Fibroblast of villous mesenchyme (primary cell): ENCODE results near the gene ZNF669. TPM values are rescaled to one million over a fixed set of nuclear protein-coding genes. Genes with fewer than 3 reads are reported as not detected.

Experiments used
- DNase-seq: peaks from one replicate; pipeline ENCODE4 v3.0.0-alpha.2; 2010; ENCODE audit warnings: low read depth
- H3K4me3 ChIP-seq: 2 replicates; pipeline ENCODE4 v1.5.1; 2011; ENCODE audit warnings: low read depth, mild to moderate bottlenecking, low read length
- total RNA-seq: library from RNA; depleted of rRNA; stranded (reverse); fragments of >200 nt; gene quantifications from 2 replicates; pipeline ENCODE4 v1.2.3, GENCODE V29; 2012
- TF ChIP-seq, protein P1 (sequence below): IDR thresholded peaks from 2 replicates; pipeline ENCODE4 v1.5.1; 2012; ENCODE audit warnings: low read depth, mild to moderate bottlenecking, low read length; ENCODE audit not compliant: insufficient read depth

The ZNF669 gene
- total RNA-seq, 1 donor: 13.0 TPM

DNA sequence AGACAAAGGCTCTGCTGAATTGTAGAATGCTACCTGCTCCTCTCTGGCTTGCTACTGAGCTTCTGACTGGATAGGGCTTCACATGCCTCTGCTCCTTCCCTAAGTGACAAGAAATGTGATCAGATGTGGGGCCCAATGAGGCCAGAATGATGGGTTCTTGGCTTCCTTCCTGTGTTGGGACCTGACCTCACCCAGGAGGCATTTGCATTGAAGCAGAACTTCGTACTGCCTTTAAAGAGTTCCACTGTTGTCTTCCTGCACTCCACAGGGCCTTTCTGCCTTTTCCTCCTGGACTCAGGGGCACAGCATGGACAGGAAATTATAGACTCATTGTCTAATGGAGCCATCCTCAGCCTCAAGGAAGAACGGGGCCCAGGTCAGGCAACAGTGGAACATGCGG, 39.9 kb downstream of the ZNF669 start:
- no peak for DNase-seq
- TF ChIP-seq, protein P1, sequence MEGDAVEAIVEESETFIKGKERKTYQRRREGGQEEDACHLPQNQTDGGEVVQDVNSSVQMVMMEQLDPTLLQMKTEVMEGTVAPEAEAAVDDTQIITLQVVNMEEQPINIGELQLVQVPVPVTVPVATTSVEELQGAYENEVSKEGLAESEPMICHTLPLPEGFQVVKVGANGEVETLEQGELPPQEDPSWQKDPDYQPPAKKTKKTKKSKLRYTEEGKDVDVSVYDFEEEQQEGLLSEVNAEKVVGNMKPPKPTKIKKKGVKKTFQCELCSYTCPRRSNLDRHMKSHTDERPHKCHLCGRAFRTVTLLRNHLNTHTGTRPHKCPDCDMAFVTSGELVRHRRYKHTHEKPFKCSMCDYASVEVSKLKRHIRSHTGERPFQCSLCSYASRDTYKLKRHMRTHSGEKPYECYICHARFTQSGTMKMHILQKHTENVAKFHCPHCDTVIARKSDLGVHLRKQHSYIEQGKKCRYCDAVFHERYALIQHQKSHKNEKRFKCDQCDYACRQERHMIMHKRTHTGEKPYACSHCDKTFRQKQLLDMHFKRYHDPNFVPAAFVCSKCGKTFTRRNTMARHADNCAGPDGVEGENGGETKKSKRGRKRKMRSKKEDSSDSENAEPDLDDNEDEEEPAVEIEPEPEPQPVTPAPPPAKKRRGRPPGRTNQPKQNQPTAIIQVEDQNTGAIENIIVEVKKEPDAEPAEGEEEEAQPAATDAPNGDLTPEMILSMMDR: no peak
- H3K4me3 ChIP-seq: no peak overlapping the region

DNA sequence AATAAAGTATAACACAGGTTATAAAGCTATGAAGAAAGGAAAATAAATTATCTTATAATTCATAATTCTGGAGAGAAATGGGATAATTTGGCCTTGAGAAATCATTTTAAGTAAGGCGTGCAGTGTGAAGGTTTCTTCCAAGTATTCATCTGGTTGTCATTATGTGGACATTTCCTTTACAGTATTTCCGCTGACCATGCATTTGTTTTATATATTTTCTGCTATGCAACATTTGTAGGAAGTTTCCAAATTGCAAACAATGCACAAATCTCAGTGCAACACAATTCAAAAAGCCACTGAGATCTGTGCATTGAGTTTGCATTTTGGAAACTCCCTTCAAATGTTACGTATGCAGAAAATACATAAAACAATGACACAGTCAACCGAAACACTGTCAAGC, 43.4 kb downstream of the ZNF669 start:
- DNase-seq: no peak
- TF ChIP-seq, protein P1: no peak
- H3K4me3 ChIP-seq: no peak overlapping the region

DNA sequence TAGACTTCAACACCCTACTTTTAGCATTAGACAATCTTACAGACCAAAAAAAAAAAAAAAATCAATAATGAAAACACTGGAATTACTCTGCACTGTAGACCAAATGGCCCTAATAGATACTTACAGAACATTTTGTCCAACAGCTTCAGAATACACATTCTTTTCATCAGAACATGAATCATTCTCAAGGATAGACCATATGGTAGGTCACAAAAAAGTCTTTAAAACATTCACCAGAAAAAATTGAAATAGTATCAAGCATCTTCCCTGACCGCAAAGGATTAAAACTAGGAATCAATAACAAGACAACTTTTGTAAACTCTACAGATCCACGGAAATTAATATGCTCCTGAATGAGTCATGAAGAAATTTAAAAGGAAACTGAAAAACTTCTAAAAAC, 48.1 kb downstream of the ZNF669 start:
- H3K4me3 ChIP-seq: no peak overlapping the region
- TF ChIP-seq, protein P1: no peak
- DNase-seq: peak; percentile 54

DNA sequence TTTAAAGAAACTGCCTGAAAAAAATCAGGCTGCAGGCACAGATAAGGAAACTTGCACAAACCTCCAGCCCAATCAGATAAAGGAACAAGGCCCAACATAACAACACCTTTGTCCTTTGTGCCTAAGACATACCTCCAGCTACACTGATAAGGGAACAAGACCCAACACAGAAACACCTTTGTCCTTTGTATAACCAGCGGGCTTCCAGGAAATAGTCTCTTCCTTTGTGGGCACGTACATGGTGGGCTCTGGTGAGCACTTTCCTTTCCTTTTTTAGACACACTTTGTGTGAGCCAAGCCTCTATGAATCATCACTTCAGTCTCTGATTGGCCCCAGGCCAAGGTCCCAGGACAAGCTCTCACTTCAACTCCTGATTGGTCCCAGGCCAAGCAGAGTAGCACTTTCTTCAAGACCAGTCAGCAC, 49.2 kb downstream of the ZNF669 start:
- TF ChIP-seq, protein P1: no peak
- no peak overlapping the region for H3K4me3 ChIP-seq
- DNase-seq: peak; percentile 12

Other genes starting within 250 kb of the ZNF669 start
- gene AHCTF1, start 172.4 kb downstream of the ZNF669 start, total RNA-seq: 35.8 and 46.6 TPM in 2 replicates
- gene ZNF695, start 96.3 kb downstream of the ZNF669 start, total RNA-seq: 1.3 and 2.6 TPM in 2 replicates
- gene ZNF670, start 25.5 kb downstream of the ZNF669 start, total RNA-seq: 2.9 and 4.3 TPM in 2 replicates
- 26.4 and 43.2 TPM in 2 replicates for gene ZNF124, start 67.7 kb upstream of the ZNF669 start, total RNA-seq
- gene VN1R5, start 151.7 kb upstream of the ZNF669 start, total RNA-seq: not detected in 2 replicates
- gene ZNF496, start 227.5 kb upstream of the ZNF669 start, total RNA-seq: 19.4 and 27.4 TPM in 2 replicates